Measurements from ENCODE around the gene TEN1.

DNA sequence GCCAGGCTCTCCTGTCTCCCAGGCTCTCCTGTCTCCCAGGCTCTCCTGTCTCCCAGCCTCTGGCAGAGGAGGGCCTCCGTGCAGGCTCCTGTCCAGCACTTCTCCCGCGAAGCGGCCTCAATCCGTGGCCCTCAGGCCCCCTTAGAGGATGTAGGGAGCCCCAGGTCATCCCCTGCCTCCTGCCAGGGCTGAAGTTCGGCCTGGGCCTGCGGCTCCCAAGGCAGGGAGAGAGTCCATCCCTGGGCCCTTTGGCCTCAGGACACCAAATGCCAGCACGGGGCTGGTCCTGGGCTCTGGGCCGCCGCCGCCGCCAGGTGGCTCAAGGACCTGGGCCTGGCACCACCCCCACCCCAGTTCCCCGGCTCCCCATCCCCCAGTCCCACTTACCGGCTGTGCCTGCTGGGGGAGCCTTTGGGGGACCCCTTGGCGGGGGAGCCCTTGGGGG is 47.7 kb downstream of the TEN1 start:
- TF ChIP-seq, protein P1, sequence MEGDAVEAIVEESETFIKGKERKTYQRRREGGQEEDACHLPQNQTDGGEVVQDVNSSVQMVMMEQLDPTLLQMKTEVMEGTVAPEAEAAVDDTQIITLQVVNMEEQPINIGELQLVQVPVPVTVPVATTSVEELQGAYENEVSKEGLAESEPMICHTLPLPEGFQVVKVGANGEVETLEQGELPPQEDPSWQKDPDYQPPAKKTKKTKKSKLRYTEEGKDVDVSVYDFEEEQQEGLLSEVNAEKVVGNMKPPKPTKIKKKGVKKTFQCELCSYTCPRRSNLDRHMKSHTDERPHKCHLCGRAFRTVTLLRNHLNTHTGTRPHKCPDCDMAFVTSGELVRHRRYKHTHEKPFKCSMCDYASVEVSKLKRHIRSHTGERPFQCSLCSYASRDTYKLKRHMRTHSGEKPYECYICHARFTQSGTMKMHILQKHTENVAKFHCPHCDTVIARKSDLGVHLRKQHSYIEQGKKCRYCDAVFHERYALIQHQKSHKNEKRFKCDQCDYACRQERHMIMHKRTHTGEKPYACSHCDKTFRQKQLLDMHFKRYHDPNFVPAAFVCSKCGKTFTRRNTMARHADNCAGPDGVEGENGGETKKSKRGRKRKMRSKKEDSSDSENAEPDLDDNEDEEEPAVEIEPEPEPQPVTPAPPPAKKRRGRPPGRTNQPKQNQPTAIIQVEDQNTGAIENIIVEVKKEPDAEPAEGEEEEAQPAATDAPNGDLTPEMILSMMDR (IDR thresholded peaks at IDR 0.05), result no peak
- no peak for TF ChIP-seq POLR2A (IDR thresholded peaks at IDR 0.05)
- no peak for TF ChIP-seq EP300 (IDR thresholded peaks at IDR 0.05)

All from stomach (tissue), 4 donors.